Fibroblast of skin of right quadriceps (primary cell): ENCODE data around the gene SPATA6L.

ENCODE experiments used
- DNase-seq: peaks from one replicate; pipeline ENCODE4 v3.0.0-alpha.2; 2013

The SPATA6L gene, protein sequence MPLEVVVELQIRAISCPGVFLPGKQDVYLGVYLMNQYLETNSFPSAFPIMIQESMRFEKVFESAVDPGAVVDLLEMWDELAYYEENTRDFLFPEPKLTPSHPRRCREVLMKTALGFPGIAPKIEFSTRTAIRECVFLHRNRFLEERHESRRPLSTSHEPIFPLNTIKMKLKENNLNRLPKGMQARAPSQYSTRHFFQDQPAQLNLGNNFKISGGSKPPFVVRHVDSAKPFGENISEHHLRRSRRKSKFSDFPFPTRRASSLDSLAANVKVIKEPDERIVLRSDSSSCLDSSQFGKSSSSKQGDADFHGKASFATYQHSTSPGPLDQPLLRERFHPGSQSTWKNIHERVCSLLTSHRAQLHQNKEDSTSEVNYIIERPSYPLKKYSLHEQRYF

DNA sequence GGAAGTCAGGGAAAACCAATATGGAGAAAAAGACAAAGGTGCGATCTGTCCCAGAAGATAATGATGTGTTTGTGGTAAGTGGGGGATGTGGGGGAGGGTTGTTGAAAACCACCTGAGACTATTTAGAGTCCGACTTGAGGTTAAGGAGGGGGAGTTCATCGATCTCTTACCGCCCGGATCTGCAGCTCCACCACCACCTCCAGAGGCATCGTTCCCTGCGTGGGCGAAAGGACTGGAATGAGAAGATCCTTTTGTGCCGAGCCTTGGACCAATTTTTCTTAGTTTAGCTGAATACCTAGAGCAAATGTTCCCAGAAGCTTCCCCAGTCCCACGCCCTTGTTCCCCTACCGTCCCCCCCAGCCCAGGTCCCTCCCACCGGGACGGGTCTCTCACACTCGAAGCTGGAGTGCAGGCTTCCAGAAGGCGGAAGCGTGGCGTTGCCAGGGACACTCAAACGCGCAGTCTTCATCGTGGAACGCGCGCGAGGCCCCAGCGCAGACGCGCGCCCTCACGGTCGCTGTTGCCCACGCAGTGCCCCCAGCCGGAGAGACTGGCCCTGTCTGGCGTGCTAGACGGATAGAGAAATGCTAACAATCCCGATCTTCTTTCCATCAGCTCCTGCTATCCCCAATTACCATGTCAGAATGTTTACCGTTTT lies at the start of gene SPATA6L:
TSS of gene SPATA6L (minus strand) at position 439 of the 658 bp plus-strand sequence. CDS start at position 209, 230 bp downstream.
- DNase-seq = peak; percentile 42

DNA sequence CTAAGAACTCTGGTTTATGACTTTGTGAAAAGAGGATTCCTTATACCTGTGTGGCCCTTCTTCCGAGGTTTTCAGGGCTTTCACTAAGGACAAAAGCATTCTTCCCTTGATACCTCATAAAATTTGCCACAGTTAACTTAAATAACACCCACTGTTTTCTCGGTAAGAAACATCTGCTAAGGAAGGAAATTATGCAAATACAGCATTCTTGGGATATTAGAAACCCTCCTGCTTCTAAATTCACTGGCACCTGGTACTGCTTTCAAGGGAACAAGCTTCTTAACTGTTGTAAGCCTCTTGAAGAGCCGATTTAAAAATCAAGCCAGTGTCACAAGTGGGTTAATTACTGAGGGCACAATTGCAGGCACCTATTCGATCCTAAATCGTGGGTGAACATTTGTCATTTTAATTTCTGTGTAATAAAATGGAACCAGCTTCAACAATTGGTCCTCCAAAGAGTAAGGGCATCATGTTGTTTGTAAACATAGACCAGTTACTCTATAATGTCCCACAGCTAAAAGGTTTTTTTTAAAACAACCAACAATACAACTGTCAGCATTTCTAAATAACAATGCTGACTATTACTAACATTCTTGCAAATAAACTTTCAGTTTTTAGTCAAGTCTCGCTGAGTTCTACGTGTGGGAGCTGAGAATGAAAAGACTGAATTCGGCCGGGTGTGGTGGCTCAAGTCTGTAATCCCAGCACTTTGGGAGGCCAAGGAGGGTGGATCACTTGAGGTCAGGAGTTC lies 48.2 kb upstream of the SPATA6L start:
- no peak for DNase-seq

DNA sequence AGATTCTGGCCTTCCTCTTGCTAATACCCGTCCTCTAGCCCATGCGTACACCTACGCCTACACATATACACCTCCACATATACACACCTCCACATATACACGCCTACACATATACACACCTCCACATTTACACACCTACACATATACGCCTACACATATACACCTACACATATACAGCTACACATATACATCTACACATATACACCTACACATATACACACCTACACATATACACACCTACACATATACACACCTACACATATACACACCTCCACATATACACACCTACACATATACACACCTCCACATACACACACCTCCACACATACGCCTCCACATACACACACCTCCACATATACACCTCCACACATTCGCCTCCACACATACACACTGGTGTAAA lies 47.6 kb upstream of the SPATA6L start:
- DNase-seq = no peak

DNA sequence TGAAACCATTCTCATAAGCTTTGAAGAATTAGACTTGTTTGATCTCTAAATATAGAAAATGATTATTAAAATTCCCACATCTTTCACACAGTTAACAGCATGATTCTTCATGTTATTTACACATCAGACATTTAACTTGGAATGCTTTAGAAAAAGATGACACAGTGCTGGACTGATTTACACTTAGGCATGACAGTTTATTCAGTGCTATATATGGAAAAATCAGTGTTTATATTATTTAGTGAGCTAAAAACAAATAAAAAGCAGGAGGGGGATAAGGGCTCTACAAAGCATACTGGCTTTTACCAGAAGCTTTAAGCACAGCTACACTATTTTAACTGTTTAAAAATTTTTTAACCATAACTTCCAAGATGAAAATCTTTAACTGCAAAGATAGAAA lies 43.1 kb upstream of the SPATA6L start:
- no peak for DNase-seq

DNA sequence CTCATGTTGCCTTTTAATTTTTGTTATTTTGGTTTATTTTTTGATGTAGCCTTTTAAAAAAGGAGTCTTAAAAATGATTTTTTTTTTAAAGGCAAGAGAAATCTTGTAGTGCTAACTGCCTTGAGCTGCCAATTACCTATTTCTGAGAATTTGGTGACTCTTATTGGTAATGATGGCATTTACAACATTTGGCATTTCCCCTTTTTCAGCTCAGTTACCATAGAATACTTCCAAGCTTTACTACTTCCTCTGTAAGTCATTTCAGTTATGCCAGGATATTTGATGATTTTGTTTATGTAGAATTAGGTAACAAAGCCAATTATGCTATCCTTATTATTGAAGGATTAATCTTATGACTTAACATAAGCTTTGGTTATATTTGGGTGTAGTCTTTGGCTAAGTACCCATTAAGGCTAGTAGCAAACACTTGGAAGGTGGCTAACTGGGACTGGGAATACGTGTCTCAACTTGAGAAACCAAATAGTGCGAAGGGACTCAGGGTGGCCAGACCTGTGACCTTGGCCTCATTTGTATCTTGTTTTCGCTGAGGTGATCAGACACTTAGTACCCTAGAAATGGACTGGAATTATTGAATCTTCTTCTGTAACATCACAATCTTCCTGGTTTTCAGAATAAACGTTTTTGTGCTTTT lies 40.8 kb upstream of the SPATA6L start:
- DNase-seq = no peak

DNA sequence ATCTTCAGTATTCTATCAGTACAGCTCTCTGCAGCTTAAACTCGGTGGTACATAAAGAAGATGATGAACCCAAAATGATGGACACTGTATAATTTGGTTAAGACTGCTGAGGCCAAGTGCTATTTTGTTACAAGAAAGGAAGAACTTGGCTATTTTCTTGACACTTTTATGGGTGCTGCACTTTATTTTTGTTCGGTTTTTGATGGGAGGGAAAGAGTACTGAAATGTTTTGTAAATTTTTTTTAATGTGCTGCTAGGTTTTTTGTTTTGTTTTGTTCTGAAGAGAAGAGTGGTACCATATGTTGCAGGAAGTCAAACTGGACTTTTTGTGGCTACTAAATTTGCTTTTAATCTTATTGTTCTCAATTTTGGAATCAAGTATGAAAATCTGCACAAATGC lies 39.7 kb upstream of the SPATA6L start:
- no peak for DNase-seq

DNA sequence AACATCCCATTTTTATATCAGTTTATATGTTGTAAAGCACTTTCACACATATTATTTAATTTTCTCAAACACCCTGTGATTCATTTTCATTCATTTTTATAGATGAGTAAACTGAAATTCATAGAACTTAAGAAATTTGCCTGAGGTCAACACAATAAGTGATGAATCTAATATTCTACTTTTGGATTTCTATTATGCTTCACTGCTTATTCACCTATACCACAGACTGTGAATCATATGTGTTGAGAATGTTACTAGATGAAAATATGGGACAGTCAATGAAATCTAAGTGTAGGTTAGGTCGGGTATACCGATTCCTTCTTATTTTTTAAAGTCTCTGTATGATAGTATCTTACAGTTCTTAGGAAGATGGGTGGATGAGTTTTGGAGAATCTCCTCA lies 37.8 kb upstream of the SPATA6L start:
- DNase-seq = no peak

DNA sequence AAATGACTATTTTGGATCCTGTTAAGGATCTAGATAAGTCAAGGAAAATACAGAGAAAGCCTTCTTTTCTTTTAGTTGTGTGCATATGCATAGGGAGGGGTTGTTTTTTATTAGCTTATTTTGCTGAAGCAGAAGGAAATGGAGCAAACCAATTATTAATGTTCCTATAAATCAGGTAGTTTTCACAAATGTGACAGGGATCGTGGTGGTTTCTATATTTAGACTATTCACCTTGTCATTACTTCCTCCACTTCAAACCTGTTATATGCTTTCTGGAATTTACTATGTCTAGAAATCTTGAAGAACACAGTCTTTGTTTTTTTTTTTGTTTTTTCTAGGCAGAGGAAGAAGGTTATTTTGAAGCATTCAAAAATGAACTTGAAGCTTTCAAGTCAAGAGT lies 35.2 kb upstream of the SPATA6L start:
- no peak for DNase-seq

DNA sequence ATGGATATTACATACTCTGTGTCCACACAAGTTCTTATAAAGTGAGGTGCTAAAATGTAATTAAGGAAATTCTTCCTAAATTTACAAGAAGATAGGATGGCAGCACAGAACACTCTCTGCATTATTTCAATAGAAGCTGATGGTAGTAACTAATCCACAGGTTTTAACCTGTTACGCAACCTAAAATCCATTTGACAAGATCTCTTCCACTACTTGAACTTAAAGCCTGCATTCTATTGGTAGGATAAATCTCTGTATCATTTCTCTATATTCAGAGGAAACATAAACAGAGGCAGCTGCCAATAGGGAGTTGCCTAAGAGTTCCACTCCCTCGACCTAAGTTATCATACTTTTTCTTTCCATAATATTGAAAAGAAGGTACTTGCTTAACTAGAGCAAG lies 34.7 kb upstream of the SPATA6L start:
- no peak for DNase-seq

DNA sequence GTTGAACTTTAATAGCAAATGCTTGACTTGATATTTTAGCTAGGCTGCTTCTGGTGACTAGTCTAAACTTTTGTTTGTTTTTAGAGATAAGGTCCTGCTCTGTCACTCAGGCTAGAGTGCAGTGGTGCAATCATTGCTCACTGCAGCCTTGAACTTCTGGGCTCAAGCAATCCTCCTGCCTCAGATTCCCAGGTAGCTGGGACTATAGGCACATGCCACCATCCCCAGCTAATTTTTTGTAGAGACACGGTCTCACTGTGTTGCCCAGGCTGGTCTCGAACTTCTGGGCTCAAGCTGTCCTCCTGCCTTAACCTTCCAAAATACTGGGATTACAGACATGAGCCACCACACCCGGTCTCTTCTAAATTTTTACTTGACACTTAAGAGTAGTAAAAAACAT lies 33.8 kb upstream of the SPATA6L start:
- no peak for DNase-seq

DNA sequence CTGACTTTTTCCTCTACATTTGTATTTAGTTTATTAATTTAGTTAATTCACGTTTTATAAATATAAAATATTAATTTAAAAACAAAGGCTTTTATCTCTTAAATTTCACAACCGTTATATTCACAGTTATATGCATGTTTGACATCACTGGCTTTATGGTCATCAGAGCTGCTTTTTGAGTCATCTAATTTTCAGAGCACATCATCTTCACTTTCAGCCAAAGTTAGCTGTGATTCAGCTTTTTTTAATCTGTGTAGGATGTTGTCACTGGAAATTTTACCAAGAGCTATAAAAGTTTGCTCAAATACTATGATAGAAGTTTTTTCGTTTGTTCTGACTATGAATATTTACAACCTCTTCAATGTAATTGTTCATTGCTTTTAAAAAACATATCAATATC lies 25.5 kb upstream of the SPATA6L start:
- peak; percentile 56 for DNase-seq

DNA sequence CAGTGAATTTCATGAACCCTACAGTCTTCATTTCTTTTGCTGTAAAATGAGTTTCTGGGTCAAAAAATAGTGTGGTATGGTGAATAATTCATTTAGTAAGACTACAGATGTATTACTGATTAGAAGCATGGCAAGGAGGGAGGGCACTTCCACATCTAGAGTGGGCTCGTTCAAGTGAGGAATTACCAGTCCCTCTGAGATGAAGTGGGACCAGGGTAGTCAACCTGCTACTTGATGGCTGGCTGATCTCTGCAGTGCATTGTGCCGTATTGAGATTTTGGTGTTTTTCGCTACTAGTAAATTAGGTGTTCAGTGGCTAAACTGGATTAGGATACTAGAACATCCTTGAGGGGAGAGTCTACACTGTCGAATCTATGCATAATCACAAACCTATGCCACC lies 23.9 kb upstream of the SPATA6L start:
- no peak for DNase-seq

DNA sequence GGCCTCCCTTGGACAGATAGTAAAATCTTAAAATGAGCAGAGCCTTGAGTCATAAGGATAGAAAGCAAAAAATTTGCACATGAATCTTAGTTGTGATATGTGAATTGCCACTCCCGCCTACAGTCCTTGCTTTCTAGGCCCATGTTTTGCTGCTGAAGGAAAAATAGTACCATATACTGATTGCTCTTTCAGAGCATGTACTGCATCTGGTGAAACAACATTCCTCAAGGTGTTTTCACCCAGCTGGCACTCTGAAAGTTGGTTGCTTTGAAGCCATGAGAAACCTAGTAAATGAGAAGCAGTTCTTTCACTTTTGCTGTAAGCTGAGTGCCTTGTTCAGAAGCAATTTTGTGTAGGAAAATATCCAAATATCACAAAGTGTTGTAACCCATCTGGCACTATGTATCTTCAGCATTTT lies 23.4 kb upstream of the SPATA6L start:
- no peak for DNase-seq

DNA sequence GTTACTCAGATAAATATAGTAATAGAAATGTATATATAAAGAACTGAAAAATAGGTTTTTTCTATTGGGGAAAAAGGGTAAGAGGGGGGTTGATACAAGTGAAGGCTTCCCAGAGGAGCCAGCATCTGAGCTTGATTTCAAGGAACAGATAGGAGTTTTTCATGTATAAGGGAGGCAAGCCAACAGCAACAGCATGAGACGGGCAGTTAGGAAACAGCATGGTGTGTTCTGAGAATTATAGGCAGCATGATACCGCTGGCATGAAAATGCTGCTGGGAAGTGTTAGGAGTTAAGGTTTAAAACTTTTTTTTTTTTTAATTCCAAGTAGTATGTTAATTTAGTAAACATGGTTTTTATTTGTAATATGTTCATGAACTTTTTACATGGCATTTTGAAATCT lies 22.7 kb upstream of the SPATA6L start:
- DNase-seq = no peak

DNA sequence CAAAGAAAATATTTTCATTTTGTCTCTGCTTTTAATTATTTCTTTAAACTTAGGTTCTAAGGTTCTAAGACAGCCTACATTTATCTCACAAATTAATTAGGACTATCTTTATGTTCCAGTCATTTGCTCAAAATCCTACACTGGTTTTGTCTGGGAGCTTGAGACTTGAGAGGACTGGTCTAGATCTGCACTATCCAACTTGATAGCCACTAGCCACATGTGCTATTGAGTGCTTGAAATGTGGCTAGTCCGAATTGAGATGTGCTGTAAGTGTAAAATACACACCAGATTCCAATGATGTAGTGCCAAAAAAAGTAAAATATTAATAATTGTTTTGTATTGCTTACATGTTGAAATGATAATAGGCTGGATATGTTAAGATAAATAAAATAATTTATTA lies 20.3 kb upstream of the SPATA6L start:
- no peak for DNase-seq

DNA sequence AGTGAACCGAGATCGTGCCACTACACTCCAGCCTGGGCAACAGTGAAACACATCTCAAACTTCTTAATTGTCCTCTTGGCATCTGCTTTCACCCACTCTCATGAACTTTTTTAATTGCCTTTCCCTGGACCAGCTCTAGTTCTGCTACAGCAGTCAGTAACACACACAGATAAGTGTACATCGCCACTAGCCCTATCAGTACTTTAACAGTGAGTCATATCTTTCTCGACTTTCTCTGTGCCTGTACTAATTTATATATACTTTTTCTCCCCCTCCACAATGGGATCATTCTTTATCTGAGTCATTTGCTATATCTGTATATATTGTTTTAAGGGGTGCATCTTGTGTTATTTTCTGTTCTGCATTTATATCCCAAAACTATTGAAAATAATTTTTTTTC lies 19.8 kb upstream of the SPATA6L start:
- DNase-seq = no peak

DNA sequence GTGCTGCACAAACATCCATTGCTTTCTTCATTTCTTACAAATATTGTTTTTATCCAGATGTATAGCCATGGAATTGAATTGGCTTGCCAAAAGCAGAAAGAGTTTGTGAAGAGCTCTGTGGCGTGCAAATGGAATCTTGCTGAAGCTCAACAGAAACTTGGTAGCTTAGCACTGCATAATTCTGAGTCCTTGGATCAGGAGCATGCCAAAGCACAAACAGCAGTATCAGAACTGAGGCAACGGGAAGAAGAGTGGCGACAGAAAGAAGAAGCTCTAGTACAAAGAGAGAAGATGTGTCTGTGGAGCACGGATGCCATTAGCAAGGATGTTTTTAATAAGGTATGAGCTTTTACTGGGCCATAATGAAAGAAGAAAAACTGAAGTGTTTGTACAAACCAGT lies 18.5 kb upstream of the SPATA6L start:
- no peak for DNase-seq

DNA sequence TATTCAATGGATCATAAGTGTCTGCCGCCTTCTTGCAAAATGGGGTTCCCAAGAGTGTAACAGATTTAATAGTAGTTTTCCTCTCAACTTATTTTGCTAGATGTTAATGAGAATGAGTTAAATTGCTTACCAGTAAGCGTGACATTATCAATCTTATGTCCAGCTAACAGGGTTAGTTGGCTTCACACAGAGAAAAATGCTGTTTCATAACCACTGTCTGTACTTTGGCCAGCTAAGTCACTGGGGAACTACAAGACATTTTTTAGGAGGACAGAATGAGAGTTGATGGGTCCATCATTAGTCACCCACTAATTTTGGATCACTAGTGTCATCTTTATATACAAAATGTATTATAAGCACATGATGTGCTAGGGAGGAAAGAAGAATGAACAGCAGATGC lies 14.5 kb upstream of the SPATA6L start:
- peak; percentile 27 for DNase-seq

DNA sequence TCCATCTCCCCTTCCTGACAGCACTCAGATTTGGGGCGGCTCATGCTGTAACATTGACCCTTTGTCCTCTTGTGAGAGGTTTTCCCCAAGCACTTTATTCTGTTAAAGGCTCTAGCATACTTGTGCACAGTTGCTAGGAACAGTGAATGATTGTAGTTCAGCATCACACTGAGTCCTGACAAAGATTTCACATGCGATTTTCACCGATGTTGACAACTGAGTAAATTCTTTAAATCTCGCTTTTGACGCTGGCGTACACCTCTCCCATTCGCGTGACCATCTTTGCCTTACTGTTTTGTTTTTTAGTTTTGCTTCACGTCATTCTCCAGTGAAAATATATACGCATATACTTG lies 13.9 kb upstream of the SPATA6L start:
- no peak for DNase-seq

DNA sequence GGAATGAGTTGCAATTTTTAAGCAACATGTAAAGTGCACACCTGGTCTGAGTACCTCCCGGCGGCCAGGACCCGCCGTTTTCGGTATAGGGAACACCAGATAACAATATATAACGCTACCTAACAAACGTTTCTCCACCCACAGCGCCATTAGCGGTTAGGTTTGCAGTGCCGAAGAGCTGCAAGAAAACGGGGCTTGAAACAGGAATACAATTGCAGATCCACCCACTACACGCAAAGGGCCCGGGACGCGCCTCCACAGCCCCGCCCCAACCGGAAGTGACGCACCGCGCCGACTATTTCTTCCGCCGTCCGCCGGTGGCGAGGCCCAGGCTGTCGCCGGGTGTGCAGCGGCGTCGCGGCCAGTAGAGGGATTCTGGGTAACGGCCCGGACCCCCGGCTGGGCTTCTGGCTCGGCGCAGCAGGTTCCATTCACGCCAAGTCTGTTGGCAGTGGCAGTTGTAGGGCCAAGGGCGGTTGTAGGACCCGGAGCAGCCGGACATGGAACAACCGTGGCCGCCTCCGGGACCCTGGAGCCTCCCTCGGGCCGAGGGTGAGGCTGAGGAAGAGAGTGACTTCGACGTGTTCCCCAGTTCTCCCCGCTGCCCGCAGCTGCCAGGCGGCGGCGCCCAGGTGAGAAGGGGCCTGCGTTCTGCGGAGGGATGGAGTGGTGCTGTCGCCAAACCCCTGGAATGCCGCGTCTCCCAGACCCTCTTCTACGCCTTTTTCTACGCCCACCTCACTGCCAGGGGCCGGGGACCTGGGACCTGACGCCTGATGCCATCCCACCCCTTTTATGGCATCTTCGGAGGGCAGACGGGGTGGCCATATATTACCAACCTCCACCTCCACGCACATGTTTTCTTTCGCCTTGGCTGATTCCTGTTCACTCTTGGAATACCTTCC lies 13.2 kb upstream of the SPATA6L start, which contains the start of gene CDC37L1:
TSS of gene CDC37L1 (plus strand) at position 302 of the 905 bp plus-strand sequence. CDS start at position 501, 199 bp downstream.
- DNase-seq = peak; percentile 96

DNA sequence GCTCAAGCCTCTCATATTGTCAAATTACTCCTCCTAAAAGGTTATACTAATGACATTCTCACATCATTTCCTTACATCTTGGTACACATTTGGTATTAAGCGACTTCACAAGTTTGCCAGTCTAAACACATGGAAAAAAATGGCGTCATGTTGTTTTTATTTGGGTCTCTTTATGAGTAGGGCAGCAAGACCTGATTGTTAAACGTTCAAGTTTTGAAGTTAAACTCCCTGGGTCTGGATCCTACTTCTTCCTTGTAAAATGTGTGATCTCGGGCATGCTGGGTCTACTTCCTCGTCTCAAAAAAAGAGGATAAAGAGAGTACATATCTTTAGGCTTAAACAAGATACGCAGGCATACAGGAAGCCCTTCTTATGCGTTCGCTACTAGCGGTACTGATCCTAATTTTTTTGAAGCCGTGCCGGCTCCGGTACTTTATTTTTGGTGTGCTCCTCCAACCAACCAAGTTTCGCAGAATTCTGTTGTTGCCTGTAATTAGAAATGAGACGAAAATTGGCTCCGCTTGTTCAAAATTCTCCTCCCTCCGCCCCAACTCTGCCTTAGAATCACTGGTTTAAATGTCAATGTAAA lies 12.5 kb upstream of the SPATA6L start:
- DNase-seq = peak; percentile 38

DNA sequence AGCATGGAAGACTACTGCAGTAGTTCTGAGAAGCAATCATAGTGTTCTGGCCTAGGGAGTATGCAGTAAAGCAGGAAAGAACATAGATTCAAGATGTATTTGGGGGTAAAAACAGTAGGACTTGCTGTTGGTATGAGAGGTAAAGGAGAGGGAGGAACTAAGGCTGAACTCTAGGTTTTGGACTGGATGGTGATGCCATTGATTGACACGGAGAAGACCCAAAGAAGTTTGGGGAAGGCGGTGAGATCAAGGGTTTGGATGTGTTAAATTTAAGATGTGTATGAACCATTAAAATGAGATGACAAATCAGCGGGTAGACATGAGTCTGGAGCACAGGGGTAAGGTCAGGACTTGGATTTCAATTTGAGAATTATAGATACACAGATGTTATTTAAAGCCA lies 11.1 kb upstream of the SPATA6L start:
- no peak for DNase-seq
